ENCODE data around the gene SUPT6H.

DNA sequence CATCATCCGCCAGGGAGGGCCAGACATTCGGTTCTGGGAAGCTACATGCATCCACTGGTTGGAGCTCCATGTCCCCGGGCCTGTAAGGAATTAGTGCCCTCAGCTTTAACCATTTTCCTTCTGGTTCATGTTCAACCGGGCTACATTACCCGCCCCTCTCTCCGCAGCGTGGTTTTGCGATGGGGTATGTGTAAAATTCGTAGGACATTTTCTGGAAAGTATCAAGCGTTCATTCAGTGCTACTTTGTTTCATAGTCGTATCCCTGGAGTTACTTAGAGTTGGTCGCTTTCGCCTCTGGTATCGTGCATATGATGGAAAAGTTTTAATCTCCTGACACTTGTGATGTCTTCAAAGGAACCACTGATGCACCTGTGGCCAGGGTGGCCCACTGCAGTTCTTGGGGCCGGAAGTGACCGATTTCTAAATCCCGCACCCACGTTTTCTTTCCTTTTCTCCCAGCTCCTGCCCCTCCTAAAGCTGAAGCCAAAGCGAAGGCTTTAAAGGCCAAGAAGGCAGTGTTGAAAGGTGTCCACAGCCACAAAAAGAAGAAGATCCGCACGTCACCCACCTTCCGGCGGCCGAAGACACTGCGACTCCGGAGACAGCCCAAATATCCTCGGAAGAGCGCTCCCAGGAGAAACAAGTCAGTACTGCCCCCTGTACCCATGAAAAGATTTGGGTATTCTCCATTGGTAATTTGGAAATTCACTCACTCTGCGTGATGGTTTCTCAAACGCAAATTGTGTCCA lies 58.4 kb downstream of the SUPT6H start:
- TF ChIP-seq, protein P1, sequence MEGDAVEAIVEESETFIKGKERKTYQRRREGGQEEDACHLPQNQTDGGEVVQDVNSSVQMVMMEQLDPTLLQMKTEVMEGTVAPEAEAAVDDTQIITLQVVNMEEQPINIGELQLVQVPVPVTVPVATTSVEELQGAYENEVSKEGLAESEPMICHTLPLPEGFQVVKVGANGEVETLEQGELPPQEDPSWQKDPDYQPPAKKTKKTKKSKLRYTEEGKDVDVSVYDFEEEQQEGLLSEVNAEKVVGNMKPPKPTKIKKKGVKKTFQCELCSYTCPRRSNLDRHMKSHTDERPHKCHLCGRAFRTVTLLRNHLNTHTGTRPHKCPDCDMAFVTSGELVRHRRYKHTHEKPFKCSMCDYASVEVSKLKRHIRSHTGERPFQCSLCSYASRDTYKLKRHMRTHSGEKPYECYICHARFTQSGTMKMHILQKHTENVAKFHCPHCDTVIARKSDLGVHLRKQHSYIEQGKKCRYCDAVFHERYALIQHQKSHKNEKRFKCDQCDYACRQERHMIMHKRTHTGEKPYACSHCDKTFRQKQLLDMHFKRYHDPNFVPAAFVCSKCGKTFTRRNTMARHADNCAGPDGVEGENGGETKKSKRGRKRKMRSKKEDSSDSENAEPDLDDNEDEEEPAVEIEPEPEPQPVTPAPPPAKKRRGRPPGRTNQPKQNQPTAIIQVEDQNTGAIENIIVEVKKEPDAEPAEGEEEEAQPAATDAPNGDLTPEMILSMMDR (conservative IDR thresholded peaks at IDR 0.05; ENCODE audit: low read length) = peak; percentile 62
- TF ChIP-seq EZH2phosphoT487 (IDR thresholded peaks at IDR 0.05; ENCODE audit: borderline replicate concordance, low read depth, low read length) = no peak

Data from OCI-LY7 (cell line).